Effector memory CD8-positive, alpha-beta T cell (primary cell): ENCODE measurements around the gene TBC1D10A.

Experiments used
- ATAC-seq: fragments of 150-1000 bp; cut with Tn5 transposase; replicated peaks from 2 replicates; pipeline ENCODE4 v1.10.0; 2021; ENCODE audit warnings: mild to moderate bottlenecking, moderate library complexity
- DNase-seq, 3 experiments: peaks; one replicate each; pipeline ENCODE4 v3.0.0; 2021
- H3K27ac Mint-ChIP-seq, 2 donors: one replicate each; pipeline ENCODE4 v1.8.0; 2022; ENCODE audit warnings: mild to moderate bottlenecking in 2 of 2, mixed read lengths in 2 of 2, moderate library complexity in 2 of 2
- H3K27me3 Mint-ChIP-seq, 2 donors: one replicate each; pipeline ENCODE4 v1.8.0; 2022; ENCODE audit warnings: mixed read lengths in 2 of 2
- H3K36me3 Mint-ChIP-seq: one replicate; pipeline ENCODE4 v1.8.0; 2022; ENCODE audit warnings: mild to moderate bottlenecking, moderate library complexity, mixed read lengths; ENCODE audit not compliant: insufficient read depth
- H3K4me1 Mint-ChIP-seq, 2 donors: one replicate each; pipeline ENCODE4 v1.8.0; 2022; ENCODE audit warnings: low read depth in 2 of 2, mixed read lengths in 2 of 2
- H3K4me3 Mint-ChIP-seq, 2 donors: one replicate each; pipeline ENCODE4 v1.8.0; 2022; ENCODE audit warnings: mild to moderate bottlenecking in 2 of 2, mixed read lengths in 2 of 2, moderate library complexity in 2 of 2
- H3K9me3 Mint-ChIP-seq, 2 donors: one replicate each; pipeline ENCODE4 v1.8.0; 2022; ENCODE audit warnings: mixed read lengths in 2 of 2

The TBC1D10A gene

DNA sequence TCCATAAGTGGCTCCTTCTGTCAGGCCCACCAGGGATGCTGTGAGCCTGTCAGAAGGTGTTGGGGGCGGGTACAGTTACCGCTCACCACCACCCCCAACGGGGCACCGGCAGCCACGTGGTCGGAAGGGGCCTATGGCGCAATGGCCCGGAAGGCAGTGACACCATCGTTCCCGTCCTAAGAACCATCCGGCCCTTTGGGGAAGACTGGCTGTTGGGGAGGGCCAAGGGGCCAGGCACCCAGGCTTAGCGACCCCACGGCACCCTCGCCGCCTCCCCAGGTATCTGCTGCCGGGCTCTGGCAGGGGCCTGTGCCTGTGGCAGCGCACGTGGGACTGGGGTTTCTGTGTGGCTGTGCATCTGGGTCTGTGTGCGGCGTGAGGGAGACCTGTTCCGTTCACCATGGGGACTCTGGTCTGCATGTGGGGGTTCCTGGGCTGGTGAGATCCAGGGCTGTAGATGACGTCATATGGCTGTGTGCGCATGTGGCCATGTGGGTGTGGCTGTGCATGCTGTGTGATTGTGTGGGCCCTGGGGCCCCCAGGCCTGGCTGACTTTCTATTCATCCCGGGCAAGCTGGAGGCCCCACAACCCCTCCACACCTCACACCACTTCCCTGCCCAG lies 60.8 kb downstream of the TBC1D10A start:
- no peaks in the 10 kb centered on the region for H3K9me3 Mint-ChIP-seq
- H3K36me3 Mint-ChIP-seq = peaks cover 40% of the 10 kb centered on the region
- H3K27ac Mint-ChIP-seq = peak overlapping the region; percentile 97 to 98
- H3K4me3 Mint-ChIP-seq = peak overlapping the region; percentile 86 to 89
- peak; percentile 73 for ATAC-seq
- peaks cover 43 to 46% of the 10 kb centered on the region in 2 donors for H3K4me1 Mint-ChIP-seq
- no peaks in the 10 kb centered on the region for H3K27me3 Mint-ChIP-seq
- peak; percentile 82 to 84 (median 83) for DNase-seq

DNA sequence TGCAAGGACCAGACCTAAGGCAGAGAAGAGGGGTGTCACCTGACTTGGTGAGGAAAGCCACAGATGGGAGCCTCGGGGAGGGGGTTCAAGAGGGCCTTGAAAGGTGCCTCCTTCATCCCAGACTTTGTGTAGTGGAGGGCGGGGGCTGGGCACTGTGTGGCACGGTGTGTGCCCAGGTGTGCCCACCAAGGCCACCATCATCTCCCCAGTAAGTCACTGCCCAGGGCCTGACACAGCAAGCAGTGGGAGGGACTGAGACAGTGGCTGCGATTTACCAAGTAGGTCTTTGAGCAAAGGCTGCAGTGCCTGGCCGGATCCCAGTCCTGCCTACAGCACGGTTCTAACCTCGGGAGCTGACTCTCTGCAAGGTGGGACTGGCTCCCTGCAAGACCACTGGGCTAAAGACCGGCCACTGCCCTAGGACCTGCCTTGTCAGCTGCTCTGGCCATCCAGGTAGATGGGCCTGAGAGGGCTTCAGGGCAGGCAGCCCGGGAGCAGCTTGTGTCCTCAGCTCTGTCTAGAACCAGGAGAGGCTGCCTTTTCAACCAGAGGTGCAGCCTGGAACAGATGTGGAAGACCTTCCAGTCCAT lies 61.5 kb downstream of the TBC1D10A start:
- peaks cover 43 to 46% of the 10 kb centered on the region in 2 donors for H3K4me1 Mint-ChIP-seq

DNA sequence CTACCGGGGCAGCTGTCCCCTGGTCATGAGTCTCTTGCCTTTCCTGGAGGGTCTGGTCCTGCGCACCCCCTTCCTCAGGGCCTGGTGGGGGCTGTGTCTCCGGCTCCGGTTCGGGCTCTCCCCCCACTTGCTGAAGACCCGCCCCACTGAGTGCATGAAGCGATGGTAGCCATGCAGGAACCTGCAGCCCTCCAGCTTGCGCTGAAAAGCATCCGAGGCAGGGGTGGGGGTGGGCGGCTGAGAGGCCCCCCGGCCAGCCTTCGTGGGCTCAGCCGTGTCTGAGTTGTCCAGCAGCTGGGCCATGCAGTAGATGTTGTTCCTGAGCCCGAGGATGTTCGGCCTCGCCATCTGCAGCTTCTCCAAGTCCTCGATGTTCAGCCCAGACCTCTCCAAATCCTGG lies 62.9 kb downstream of the TBC1D10A start:
- DNase-seq = no peak
- Mint-ChIP-seq H3K4me1 (peaks cover 43 to 48% of the 10 kb centered on the region in 2 donors), H3K27ac (no peak overlapping the region), H3K27me3 (no peaks in the 10 kb centered on the region), H3K9me3 (no peaks in the 10 kb centered on the region), H3K36me3 (peaks cover 40% of the 10 kb centered on the region), H3K4me3 (no peak overlapping the region)
- no peak for ATAC-seq

More for the DNA sequence above, 61.5 kb downstream of the TBC1D10A start:
- Mint-ChIP-seq H3K27ac (peak overlapping the region; percentile 97 to 98), H3K27me3 (no peaks in the 10 kb centered on the region), H3K36me3 (peaks cover 40% of the 10 kb centered on the region), H3K9me3 (no peaks in the 10 kb centered on the region), H3K4me3 (peak overlapping the region; percentile 86 to 89)
- ATAC-seq = no peak
- peak in 1 of 3 experiments; percentile 15 for DNase-seq

DNA sequence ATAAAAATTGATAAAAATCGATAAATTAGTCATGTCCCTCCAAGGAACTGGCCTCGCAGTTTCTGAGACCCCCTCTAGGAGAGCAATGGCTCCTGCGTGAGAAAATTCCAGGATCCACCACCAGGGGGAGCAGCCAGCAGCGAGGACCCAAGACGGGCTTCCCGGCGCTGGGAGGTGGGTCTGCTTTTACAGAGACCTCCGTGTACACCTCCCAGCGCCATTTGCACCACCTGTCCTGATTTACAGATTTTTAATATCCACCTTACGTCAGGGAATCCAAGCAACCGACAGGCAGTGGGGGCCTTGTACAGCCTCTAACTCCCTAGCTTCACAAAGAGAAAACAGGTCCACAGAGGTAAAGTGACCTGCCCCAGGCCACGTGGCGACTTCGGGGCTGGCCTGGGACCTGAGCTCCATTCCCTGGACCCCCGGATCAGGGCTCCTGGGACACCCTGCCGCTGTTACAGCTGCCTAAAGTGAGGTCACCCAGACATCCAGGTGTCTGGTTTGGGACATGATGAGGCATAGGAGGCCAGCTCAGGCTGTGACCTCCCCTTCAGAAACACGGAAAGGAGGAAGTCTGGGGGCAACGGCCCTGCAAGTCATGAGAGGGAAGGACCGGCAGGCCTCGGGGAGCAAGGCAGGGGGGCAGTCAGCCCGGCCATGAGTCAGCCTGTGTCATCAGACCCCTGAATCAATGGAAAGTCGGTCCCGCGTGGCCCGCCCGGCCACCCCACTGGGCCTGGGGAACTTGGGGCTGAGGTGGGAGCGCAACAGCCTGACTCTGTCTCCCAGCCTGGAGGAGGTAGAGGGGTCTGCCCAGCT lies 63.6 kb downstream of the TBC1D10A start:
- no peak for ATAC-seq
- Mint-ChIP-seq H3K27me3 (no peaks in the 10 kb centered on the region), H3K4me3 (peak overlapping the region; percentile 54 to 66), H3K9me3 (no peaks in the 10 kb centered on the region), H3K4me1 (peaks cover 36 to 44% of the 10 kb centered on the region in 2 donors), H3K27ac (peak overlapping the region; percentile 54 to 68), H3K36me3 (peaks cover 37% of the 10 kb centered on the region)
- peak; percentile 76 to 77 (median 77) for DNase-seq

DNA sequence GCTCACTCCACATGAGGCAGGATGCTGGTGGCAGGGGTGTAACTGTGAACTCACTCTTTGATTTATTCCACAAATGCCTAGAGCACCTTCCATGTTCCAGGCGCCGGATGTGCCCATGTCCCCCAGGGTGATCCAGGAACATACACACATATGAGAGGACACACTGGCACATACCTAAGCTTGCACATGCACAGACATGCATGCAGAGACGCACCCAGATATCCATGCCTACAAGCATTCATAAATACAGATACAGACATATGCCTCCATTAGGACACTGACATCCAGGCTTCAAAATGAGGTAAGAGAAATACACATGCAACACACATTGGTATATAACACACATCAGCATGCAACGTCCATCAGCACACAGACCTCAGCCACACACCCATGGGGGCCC lies 64.6 kb downstream of the TBC1D10A start:
- Mint-ChIP-seq H3K27ac (peak overlapping the region in 1 of 2 donors; percentile 66), H3K4me3 (peak overlapping the region in 1 of 2 donors; percentile 42), H3K4me1 (peaks cover 27 to 34% of the 10 kb centered on the region in 2 donors), H3K27me3 (no peaks in the 10 kb centered on the region), H3K9me3 (no peaks in the 10 kb centered on the region), H3K36me3 (peaks cover 33% of the 10 kb centered on the region)
- no peak for DNase-seq
- no peak for ATAC-seq

DNA sequence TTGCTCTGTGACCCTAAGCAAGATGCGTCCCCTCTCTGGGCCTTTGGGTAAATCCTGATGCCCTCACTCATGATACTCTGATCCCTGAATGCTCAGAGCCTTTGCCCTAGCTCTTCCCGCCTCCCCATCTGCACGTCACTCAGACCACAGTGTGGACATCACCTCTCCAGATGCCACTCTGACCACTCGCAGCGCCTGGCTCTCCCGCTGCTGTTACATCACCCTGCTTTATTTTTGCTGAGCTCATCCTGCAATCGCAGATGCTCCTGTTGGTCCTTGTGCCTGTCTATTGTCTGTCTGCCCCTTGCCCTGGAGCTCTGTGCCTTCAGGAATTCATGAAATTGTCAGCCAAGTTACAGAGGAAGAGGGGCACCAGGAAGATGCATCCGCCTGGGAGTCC lies 65.6 kb downstream of the TBC1D10A start:
- peaks cover 20 to 28% of the 10 kb centered on the region in 2 donors for H3K4me1 Mint-ChIP-seq
- DNase-seq (no peak), ATAC-seq (no peak)
- H3K27me3 Mint-ChIP-seq = no peaks in the 10 kb centered on the region
- H3K27ac Mint-ChIP-seq = no peak overlapping the region
- peaks cover 29% of the 10 kb centered on the region for H3K36me3 Mint-ChIP-seq
- H3K4me3 Mint-ChIP-seq = no peak overlapping the region
- H3K9me3 Mint-ChIP-seq = no peaks in the 10 kb centered on the region

DNA sequence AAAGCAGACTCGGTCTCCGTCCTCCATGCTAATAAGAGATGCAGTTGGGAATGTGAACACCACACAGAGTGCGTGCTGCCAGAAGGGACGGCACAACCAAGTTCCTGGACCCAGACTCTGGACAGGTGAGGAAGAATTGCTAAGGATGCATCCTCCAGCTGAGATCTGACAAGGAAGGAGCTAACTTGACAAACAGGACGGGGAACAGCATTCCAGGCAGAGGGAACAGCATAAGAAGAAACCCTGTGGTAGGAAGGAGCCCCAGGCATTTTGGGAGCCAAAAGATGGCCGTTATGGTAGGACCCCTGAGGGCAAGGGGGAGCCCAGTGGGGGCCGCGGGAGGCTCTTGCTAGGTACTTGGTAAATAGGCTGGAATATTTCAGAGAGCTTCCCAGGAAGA lies 66.1 kb downstream of the TBC1D10A start:
- H3K4me1 Mint-ChIP-seq = peaks cover 16 to 23% of the 10 kb centered on the region in 2 donors
- peaks cover 25% of the 10 kb centered on the region for H3K36me3 Mint-ChIP-seq
- no peak overlapping the region for H3K4me3 Mint-ChIP-seq
- no peak for ATAC-seq
- H3K27me3 Mint-ChIP-seq = no peaks in the 10 kb centered on the region
- H3K27ac Mint-ChIP-seq = no peak overlapping the region
- DNase-seq = no peak
- H3K9me3 Mint-ChIP-seq = no peaks in the 10 kb centered on the region

DNA sequence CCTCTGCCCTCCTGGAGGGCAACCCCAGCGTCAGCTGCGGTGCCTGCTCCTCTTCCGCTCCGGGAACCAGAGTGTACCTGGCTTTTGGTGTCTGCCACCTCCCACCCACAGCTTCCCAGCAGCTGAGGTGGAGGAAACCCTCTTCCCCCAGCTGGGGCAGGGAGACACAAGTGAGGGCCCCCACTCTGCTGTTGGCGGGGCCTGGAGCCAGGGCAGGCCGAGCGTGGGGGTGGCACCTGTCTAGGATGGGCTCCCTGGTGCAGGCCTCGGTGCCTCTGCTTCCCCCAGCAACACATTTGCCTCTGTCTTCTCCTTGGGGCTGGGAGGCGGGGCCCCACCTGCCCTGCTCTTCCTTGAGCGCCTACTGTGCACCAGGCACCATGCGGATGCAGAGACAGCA lies 66.5 kb downstream of the TBC1D10A start:
- Mint-ChIP-seq H3K4me1 (peaks cover 14 to 20% of the 10 kb centered on the region in 2 donors), H3K27ac (no peak overlapping the region), H3K9me3 (no peaks in the 10 kb centered on the region), H3K4me3 (no peak overlapping the region), H3K27me3 (no peaks in the 10 kb centered on the region), H3K36me3 (peaks cover 23% of the 10 kb centered on the region)
- DNase-seq (no peak), ATAC-seq (no peak)

DNA sequence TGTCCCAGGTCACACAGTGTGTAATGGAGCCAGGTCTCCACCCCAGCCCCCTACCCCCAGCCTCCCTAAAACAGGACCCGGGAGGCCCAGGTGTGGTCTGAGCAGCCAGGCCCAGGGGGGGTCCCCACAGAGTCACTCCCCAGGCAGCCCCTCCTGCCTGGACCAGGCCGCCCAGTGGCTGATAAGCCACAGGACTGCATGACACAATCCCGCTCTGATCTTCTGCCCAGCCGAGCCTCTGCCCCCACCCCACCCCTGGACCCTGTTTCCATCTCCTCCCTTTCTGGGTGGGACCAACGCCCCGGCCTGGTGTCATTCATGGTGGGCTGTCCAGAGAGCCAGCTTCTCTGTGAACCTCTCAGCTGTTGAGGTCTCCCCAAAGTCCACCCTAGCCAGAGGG lies 72.4 kb downstream of the TBC1D10A start:
- DNase-seq (no peak), ATAC-seq (no peak)
- H3K36me3 Mint-ChIP-seq = peaks cover 11% of the 10 kb centered on the region
- H3K4me1 Mint-ChIP-seq = peaks cover 0 to 6% of the 10 kb centered on the region in 2 donors
- no peaks in the 10 kb centered on the region for H3K27me3 Mint-ChIP-seq
- no peak overlapping the region for H3K4me3 Mint-ChIP-seq
- peak overlapping the region in 1 of 2 donors; percentile 46 for H3K27ac Mint-ChIP-seq
- H3K9me3 Mint-ChIP-seq = no peaks in the 10 kb centered on the region

DNA sequence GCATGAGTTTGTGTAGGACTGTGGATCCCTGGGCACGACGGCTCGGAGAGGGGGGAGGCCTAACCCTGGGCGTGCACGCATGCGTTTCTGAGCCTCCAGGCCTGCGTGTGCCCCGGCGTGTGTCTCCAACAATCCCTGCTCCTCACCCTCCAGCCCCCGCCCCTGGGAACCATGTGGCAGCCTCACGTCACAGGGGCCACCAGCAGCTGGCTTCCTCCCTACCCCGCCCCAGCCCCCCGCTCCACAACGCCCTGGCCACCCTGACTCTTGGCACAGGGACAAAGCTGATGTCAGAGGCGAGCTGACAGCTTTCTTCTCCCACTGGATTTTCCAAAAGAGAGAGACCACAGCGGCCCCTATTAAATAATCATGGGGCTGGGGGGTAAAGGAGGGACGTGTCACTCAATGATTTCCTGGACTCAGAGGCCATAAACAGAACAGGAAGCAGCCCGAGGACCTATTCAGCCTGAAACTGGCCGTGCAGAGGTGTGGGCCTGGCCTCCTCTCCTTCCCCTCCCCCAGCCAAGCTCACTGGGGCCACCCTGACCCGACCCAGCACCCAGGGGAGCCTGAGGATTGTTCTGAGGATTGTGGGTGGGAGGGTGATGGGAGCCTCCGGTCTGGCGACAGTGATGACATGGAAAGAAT lies 73.4 kb downstream of the TBC1D10A start:
- peaks cover 6 to 11% of the 10 kb centered on the region in 2 donors for H3K4me1 Mint-ChIP-seq
- ATAC-seq (no peak), DNase-seq (no peak)
- H3K27ac Mint-ChIP-seq = no peak overlapping the region
- peaks cover 6 to 7% of the 10 kb centered on the region in 2 donors for H3K27me3 Mint-ChIP-seq
- H3K36me3 Mint-ChIP-seq = peaks cover 11% of the 10 kb centered on the region
- H3K9me3 Mint-ChIP-seq = no peaks in the 10 kb centered on the region
- no peak overlapping the region for H3K4me3 Mint-ChIP-seq

DNA sequence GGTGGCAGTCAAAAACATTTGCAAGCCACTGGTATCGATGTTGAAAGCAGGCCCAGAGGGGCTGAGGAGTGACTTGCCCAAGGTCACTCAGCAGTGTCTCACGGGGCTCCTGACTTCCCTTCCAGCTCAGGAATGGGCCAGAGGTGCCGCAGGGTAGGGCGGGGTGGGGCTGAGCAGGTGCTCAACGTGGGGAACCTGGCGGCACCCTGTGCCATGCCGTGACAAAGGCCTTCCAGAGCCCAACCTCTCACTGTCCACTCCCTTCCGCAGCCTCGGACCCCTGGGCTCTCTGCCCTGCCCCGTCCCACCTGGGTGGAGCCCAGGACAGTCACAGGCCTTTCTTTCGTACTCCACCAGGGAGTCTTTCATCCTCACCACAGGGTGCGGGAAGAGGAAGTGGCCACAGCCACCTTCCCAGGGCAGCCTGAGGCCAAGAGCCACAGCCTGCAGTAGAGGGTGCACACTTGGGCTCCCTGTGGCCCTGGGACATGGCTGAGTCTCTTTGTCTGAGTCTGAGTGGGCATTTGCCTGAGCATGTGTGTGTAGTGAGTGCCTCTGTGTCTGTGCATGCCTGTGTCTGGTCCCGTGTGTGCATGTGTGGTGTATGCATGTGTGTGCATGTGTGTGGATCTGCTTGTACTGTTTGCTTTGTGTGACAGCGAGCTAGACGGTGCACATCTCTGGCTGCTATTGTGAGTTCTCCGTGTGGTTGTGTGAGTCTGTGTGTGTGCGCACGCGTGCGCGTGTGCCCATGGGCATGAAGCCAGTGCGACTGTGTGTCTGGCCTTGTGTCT lies 74.1 kb downstream of the TBC1D10A start:
- H3K4me1 Mint-ChIP-seq = peaks cover 9 to 14% of the 10 kb centered on the region in 2 donors
- H3K27ac Mint-ChIP-seq = no peak overlapping the region
- no peak for ATAC-seq
- peaks cover 6% of the 10 kb centered on the region for H3K36me3 Mint-ChIP-seq
- no peak overlapping the region for H3K4me3 Mint-ChIP-seq
- no peak for DNase-seq
- H3K9me3 Mint-ChIP-seq = no peaks in the 10 kb centered on the region
- H3K27me3 Mint-ChIP-seq = peaks cover 13 to 14% of the 10 kb centered on the region in 2 donors

DNA sequence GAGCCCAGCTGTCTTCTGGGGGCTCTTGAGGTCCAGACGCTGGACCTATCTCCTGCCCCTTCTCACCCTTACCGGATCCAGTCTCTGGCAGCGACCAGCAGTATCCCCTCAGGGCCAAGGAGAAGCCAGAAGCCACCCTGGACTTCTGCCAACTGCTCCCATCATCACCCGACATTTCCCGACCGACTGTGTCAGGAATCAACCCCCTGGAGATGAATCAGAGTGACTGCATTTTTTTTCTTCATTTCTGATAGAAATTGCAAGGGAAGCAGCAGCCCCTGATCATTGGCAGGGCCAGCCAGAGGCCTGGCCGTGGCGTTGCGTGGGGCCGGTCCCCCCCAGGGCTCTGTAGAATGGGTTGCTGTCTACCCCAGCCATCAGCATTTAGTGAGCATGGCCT lies 75.0 kb downstream of the TBC1D10A start:
- no peak overlapping the region for H3K4me3 Mint-ChIP-seq
- ATAC-seq = no peak
- no peak overlapping the region for H3K27ac Mint-ChIP-seq
- H3K36me3 Mint-ChIP-seq = peaks cover 3% of the 10 kb centered on the region
- peaks cover 11 to 17% of the 10 kb centered on the region in 2 donors for H3K4me1 Mint-ChIP-seq
- peaks cover 22 to 23% of the 10 kb centered on the region in 2 donors for H3K27me3 Mint-ChIP-seq
- DNase-seq = no peak
- H3K9me3 Mint-ChIP-seq = no peaks in the 10 kb centered on the region
